ENCODE measurements around the gene XKR8. TPM values are rescaled to one million over a fixed set of nuclear protein-coding genes. Genes with fewer than 3 reads are reported as not detected.
A peak's percentile ranks its signal among the peaks of the same experiment; 100 is the strongest.

XKR8 gene
- total and polyA plus RNA-seq, 5 donors from 2014 or later, result 9.1 to 20.3 (median 17.6) TPM

DNA sequence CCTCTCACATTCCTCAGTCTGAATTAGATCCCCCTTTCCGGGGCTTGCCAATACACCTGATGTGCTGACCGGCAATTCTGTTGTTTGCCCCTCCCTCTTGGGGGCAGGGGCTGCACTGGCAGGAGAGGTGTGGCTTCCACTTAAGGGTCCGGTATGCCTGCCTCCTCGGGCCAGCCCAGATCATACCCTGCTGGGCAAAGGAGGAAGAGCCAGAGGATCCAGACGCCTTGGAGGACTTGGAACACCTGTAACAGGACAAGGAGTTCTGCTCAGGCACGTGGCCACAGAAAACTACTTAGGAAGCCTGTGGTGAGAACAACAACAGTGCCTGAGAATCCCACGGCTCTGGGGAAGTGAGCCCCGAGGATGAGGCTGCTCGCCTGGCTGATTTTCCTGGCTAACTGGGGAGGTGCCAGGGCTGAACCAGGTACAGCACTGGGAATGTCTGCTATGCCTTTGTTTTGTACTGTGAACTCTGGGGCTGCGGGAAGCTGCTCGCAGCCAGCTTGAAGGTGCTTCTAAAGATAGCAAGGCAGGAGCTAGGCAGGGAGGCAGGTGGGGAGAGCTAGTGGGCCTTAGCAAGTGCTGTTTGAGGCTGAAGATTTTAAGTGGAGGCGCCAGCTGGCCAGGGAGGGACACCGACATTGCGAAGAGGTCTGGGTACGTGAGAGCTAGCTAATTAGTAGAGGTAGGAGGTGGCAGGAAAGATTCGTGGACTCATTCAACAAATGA, 24.8 kb upstream of the XKR8 start, which contains the start of gene SMPDL3B:
TSS of gene SMPDL3B (plus strand) at position 183 of the 732 bp plus-strand sequence. CDS start at position 367, 184 bp downstream.
- Histone ChIP-seq H3K27me3 (ENCODE audit: control insufficient read depth, insufficient read depth, low read length) (peaks cover 5% of the 10 kb centered on the region), H3K9me3 (ENCODE audit: control insufficient read depth in 2 of 2, low read length in 2 of 2) (no peaks in the 10 kb centered on the region), H3K27ac (ENCODE audit: insufficient read depth, low read length, poor library complexity, severe bottlenecking) (no peak within 1 kb of the TSS), H3K4me3 (ENCODE audit: low read depth, low read length) (no peak within 1 kb of the TSS), H3K4me1 (ENCODE audit: control insufficient read depth, insufficient read depth, low read length, poor library complexity, severe bottlenecking) (peaks cover 11% of the 10 kb centered on the region), H3K36me3 (ENCODE audit: control insufficient read depth, insufficient read depth, low read length) (no peaks in the 10 kb centered on the region)
- Mint-ChIP-seq H3K9me3 (peaks cover 0 to 2% (median 0%) of the 10 kb centered on the region in 7 donors), H3K27me3 (peaks cover 37% of the 10 kb centered on the region), H3K4me1 (peaks cover 0 to 19% (median 9%) of the 10 kb centered on the region in 4 donors), H3K27ac (peak within 1 kb of the TSS in 2 of 3 donors; percentile 2 to 70), H3K4me3 (peak within 1 kb of the TSS in 3 of 4 donors; percentile 16 to 49 (median 43)), H3K36me3 (no peaks in the 10 kb centered on the region)
- DNase-seq, result no peak
- ATAC-seq (ENCODE audit: low read depth in 2 of 2), result no peak

DNA sequence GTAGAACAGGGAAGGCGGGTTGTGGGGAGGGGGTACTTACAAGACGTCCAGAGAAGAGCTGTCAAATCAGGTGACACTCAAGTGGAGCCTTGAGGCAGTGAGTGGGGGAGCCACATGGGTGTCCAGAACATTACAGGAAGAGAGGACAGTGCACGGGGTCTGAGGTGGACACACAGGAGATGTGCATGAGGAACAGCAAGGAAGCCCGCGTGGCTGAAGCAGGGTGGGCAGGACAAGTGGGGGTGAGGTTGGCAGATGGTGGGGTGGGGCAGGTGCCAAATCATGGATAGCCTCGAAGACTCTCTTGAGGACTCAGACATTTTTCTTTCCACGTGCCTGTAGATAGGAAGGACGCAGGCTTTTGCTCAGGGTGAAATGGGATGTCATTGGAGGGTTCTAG, 24.1 kb upstream of the XKR8 start:
- no peak overlapping the region for H3K27ac Mint-ChIP-seq
- no peaks in the 10 kb centered on the region for H3K9me3 Mint-ChIP-seq

GRCh38 chr1:27936370-27936769, 23.4 kb upstream of the XKR8 start:
- Histone ChIP-seq H3K4me1 (ENCODE audit: control insufficient read depth, insufficient read depth, low read length, poor library complexity, severe bottlenecking) (peaks cover 14% of the 10 kb centered on the region), H3K27me3 (ENCODE audit: control insufficient read depth, insufficient read depth, low read length) (peaks cover 5% of the 10 kb centered on the region), H3K27ac (ENCODE audit: insufficient read depth, low read length, poor library complexity, severe bottlenecking) (no peak overlapping the region), H3K9me3 (ENCODE audit: control insufficient read depth in 2 of 2, low read length in 2 of 2) (no peaks in the 10 kb centered on the region), H3K36me3 (ENCODE audit: control insufficient read depth, insufficient read depth, low read length) (no peaks in the 10 kb centered on the region), H3K4me3 (ENCODE audit: low read depth, low read length) (no peak overlapping the region)
- H3K36me3 Mint-ChIP-seq, result no peaks in the 10 kb centered on the region
- ATAC-seq (ENCODE audit: low read depth in 2 of 2), result no peak
- no peaks in the 10 kb centered on the region for H3K9me3 Mint-ChIP-seq
- peaks cover 8 to 31% (median 18%) of the 10 kb centered on the region in 4 donors for H3K4me1 Mint-ChIP-seq
- no peak overlapping the region for H3K27ac Mint-ChIP-seq
- DNase-seq, result no peak
- H3K27me3 Mint-ChIP-seq, result peaks cover 43% of the 10 kb centered on the region
- no peak overlapping the region for H3K4me3 Mint-ChIP-seq

More for the DNA sequence above, 24.1 kb upstream of the XKR8 start:
- peaks cover 14% of the 10 kb centered on the region for H3K4me1 ChIP-seq (ENCODE audit: control insufficient read depth, insufficient read depth, low read length, poor library complexity, severe bottlenecking)
- Mint-ChIP-seq H3K4me1 (peaks cover 7 to 26% (median 14%) of the 10 kb centered on the region in 4 donors), H3K27me3 (peaks cover 43% of the 10 kb centered on the region), H3K36me3 (no peaks in the 10 kb centered on the region), H3K4me3 (no peak overlapping the region)
- no peak for DNase-seq
- peaks cover 5% of the 10 kb centered on the region for H3K27me3 ChIP-seq (ENCODE audit: control insufficient read depth, insufficient read depth, low read length)
- H3K36me3 ChIP-seq (ENCODE audit: control insufficient read depth, insufficient read depth, low read length), result no peaks in the 10 kb centered on the region
- no peak for ATAC-seq (ENCODE audit: low read depth in 2 of 2)
- H3K4me3 ChIP-seq (ENCODE audit: low read depth, low read length), result no peak overlapping the region
- no peak overlapping the region for H3K27ac ChIP-seq (ENCODE audit: insufficient read depth, low read length, poor library complexity, severe bottlenecking)
- H3K9me3 ChIP-seq (ENCODE audit: control insufficient read depth in 2 of 2, low read length in 2 of 2), result no peaks in the 10 kb centered on the region

DNA sequence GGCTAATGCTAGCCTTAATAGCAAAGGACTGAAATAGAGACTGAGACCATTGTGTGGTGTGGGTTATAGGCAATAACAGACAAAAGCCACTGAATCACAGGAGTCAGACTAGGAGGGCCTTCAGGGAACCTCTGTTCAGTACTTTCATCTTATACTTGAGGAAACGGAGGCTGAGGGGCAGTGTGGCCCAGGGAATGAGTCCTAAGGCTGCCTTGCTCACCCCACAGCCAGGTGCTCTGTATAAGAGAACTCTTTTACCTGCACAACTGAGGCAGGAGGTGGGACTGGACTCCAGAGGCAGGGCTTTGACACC, 22.3 kb upstream of the XKR8 start:
- Mint-ChIP-seq H3K36me3 (no peaks in the 10 kb centered on the region), H3K4me1 (peaks cover 8 to 37% (median 19%) of the 10 kb centered on the region in 4 donors), H3K4me3 (no peak overlapping the region), H3K9me3 (no peaks in the 10 kb centered on the region), H3K27me3 (peaks cover 35% of the 10 kb centered on the region), H3K27ac (no peak overlapping the region)
- DNase-seq (no peak), ATAC-seq (ENCODE audit: low read depth in 2 of 2) (no peak)
- no peak overlapping the region for H3K27ac ChIP-seq (ENCODE audit: insufficient read depth, low read length, poor library complexity, severe bottlenecking)
- no peak overlapping the region for H3K4me3 ChIP-seq (ENCODE audit: low read depth, low read length)
- peaks cover 14% of the 10 kb centered on the region for H3K4me1 ChIP-seq (ENCODE audit: control insufficient read depth, insufficient read depth, low read length, poor library complexity, severe bottlenecking)
- H3K36me3 ChIP-seq (ENCODE audit: control insufficient read depth, insufficient read depth, low read length), result no peaks in the 10 kb centered on the region
- peaks cover 5% of the 10 kb centered on the region for H3K27me3 ChIP-seq (ENCODE audit: control insufficient read depth, insufficient read depth, low read length)
- H3K9me3 ChIP-seq (ENCODE audit: control insufficient read depth in 2 of 2, low read length in 2 of 2), result no peaks in the 10 kb centered on the region

DNA sequence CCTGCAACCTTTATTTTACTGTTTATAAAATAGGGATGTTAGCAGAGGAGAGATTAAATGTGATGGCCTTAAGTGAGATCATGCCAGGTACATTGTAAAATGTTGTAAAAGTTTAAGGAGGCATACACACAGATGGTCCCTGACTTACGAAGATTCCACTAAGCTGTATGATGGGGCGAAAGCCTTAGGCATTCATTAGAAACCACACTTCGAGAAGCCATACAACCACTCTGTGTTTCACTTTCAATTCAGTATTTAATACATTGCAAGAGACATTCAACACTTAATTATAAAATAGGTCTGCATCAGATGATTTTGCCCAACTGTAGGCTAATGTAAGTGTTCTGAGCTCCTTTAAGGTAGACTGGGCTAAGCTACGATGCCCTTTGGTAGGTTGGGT, 21.3 kb upstream of the XKR8 start:
- DNase-seq (no peak), ATAC-seq (ENCODE audit: low read depth in 2 of 2) (no peak)
- peaks cover 23% of the 10 kb centered on the region for H3K4me1 ChIP-seq (ENCODE audit: control insufficient read depth, insufficient read depth, low read length, poor library complexity, severe bottlenecking)
- peak overlapping the region in 1 of 3 donors; percentile 6 for H3K27ac Mint-ChIP-seq
- peaks cover 33% of the 10 kb centered on the region for H3K27me3 Mint-ChIP-seq
- H3K27ac ChIP-seq (ENCODE audit: insufficient read depth, low read length, poor library complexity, severe bottlenecking), result no peak overlapping the region
- H3K36me3 Mint-ChIP-seq, result no peaks in the 10 kb centered on the region
- no peak overlapping the region for H3K4me3 Mint-ChIP-seq
- no peaks in the 10 kb centered on the region for H3K9me3 Mint-ChIP-seq
- H3K27me3 ChIP-seq (ENCODE audit: control insufficient read depth, insufficient read depth, low read length), result peaks cover 5% of the 10 kb centered on the region
- H3K4me3 ChIP-seq (ENCODE audit: low read depth, low read length), result peak overlapping the region; percentile 26
- H3K36me3 ChIP-seq (ENCODE audit: control insufficient read depth, insufficient read depth, low read length), result no peaks in the 10 kb centered on the region
- peaks cover 8 to 46% (median 26%) of the 10 kb centered on the region in 4 donors for H3K4me1 Mint-ChIP-seq
- H3K9me3 ChIP-seq (ENCODE audit: control insufficient read depth in 2 of 2, low read length in 2 of 2), result no peaks in the 10 kb centered on the region

DNA sequence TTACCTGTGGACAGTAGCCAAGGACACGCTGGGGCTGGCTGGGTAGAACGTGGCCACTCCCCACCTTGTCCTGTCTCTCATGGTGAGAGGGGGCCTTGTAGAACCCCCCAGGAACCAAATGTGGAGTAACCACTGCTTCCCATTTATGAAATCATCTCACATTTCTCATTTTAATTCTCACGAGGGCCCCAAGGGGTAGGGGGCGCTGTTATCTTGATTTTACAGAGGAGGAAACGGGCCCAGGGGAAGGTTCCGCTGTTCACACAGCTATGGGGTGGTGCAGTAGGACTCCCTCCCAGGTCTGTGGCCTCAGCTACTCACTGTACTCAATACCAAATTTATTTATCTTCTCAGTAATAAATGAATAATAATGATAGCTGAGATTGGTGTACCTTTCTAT, 19.5 kb upstream of the XKR8 start:
- Histone ChIP-seq H3K4me1 (ENCODE audit: control insufficient read depth, insufficient read depth, low read length, poor library complexity, severe bottlenecking) (peaks cover 23% of the 10 kb centered on the region), H3K27me3 (ENCODE audit: control insufficient read depth, insufficient read depth, low read length) (no peaks in the 10 kb centered on the region), H3K36me3 (ENCODE audit: control insufficient read depth, insufficient read depth, low read length) (no peaks in the 10 kb centered on the region), H3K4me3 (ENCODE audit: low read depth, low read length) (no peak overlapping the region), H3K9me3 (ENCODE audit: control insufficient read depth in 2 of 2, low read length in 2 of 2) (no peaks in the 10 kb centered on the region), H3K27ac (ENCODE audit: insufficient read depth, low read length, poor library complexity, severe bottlenecking) (peak overlapping the region; percentile 35)
- Mint-ChIP-seq H3K4me3 (no peak overlapping the region), H3K27ac (peak overlapping the region; percentile 90 to 93 (median 91)), H3K36me3 (no peaks in the 10 kb centered on the region), H3K4me1 (peaks cover 8 to 53% (median 26%) of the 10 kb centered on the region in 4 donors), H3K27me3 (peaks cover 16% of the 10 kb centered on the region), H3K9me3 (no peaks in the 10 kb centered on the region)
- peak; percentile 77 to 80 for ATAC-seq (ENCODE audit: low read depth in 2 of 2)
- DNase-seq, result peak; percentile 43 to 84 (median 74)

- Histone ChIP-seq H3K27me3 (ENCODE audit: control insufficient read depth, insufficient read depth, low read length) (no peaks in the 10 kb centered on the region), H3K4me1 (ENCODE audit: control insufficient read depth, insufficient read depth, low read length, poor library complexity, severe bottlenecking) (peaks cover 20% of the 10 kb centered on the region), H3K36me3 (ENCODE audit: control insufficient read depth, insufficient read depth, low read length) (no peaks in the 10 kb centered on the region), H3K4me3 (ENCODE audit: low read depth, low read length) (no peak overlapping the region), H3K27ac (ENCODE audit: insufficient read depth, low read length, poor library complexity, severe bottlenecking) (peak overlapping the region; percentile 35), H3K9me3 (ENCODE audit: control insufficient read depth in 2 of 2, low read length in 2 of 2) (no peaks in the 10 kb centered on the region)
- Mint-ChIP-seq H3K36me3 (no peaks in the 10 kb centered on the region), H3K4me3 (no peak overlapping the region), H3K27me3 (peaks cover 11% of the 10 kb centered on the region), H3K27ac (peak overlapping the region; percentile 48 to 91 (median 90)), H3K4me1 (peaks cover 8 to 54% (median 23%) of the 10 kb centered on the region in 4 donors), H3K9me3 (no peaks in the 10 kb centered on the region)
- DNase-seq (no peak), ATAC-seq (ENCODE audit: low read depth in 2 of 2) (no peak)
Measured at GRCh38 chr1:27940870-27941560, 18.8 kb upstream of the XKR8 start.

Data from CD4-positive, CD25-positive, alpha-beta regulatory T cell (primary cell).